GM19452 (cell line): ENCODE measurements around the gene SLC29A3.

ENCODE experiments used
- ATAC-seq: cut with Tn5 transposase; IDR thresholded peaks from one replicate; pipeline ENCODE4 v1.9.1; 2021; ENCODE audit not compliant: unreplicated experiment

SLC29A3 gene

GRCh38 chr10:71390461-71390835, 71.4 kb downstream of the SLC29A3 start:
- no peak for ATAC-seq

DNA sequence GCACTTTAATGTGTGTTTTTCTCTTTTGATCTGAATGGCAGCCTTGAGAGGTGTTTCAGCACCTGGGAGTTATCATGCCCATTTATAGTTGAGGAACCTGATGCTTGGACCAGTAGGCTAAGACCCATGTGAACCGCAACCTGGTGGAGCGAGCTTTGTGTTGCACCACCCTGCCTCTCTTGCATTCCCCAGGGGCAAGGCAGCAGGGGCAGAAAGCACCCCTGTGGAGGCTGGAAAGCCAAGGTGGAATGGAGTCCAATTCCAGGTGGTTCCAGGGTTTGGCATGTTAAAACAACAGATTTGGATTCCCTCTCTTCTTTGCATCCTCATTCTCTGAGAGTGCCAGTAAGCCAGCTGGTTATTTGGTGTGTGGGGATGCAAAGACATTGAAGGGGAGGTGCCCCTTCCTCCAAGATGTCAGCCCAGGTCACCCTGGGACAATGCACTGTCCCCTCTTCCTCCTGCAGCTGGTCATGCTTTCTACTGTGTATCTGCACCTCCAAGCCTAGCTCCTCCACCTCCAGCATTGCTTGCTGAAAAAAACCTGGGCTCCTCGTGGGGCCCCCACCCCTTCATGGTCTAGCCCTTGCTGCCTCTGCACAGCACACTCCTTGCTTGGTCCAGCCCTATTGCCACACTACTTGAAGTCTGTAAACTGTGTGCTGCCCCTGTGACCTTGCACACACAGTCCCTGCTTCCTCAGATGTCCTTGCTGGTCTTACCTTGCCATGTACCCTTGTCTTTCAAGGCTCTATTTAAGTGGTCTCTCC, 72.0 kb downstream of the SLC29A3 start:
- no peak for ATAC-seq

DNA sequence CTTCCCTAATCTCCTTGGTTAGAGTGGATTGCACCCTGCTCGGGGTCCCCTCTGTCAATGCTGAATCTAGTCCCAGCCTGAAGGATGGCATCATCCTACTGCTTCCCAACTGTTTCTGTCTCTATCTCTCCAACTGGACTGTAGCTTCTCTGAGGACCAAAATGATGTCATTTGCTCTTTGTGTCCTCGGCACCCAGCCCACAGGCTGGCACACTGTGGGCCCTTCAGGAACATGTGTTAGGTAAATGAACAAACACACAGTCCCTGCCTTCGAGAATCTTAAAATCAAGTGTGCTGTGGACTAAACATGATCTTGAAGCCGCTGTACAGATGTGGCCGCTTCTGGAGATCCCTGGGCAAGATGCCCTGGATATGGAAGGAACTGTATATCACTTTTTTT, 72.6 kb downstream of the SLC29A3 start:
- no peak for ATAC-seq

DNA sequence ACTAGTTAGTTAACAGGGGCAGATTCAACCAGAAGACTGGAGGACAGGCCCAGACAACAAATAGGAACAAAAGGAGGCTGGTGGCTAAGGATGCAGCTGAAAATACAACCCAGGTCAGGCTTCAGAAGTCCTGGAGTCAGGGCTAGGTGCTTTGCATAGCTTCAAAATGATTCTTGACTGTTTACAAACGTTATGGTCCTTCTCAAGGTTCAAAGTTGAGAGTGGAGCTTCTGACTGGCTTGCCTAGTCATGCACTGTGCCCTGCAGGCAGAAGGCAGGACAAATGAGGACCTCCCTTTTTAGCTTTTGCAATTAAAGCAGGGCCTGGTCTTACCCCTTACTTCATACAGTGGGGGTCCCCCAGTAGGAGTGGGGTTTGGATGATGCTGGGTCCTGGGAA, 73.2 kb downstream of the SLC29A3 start:
- ATAC-seq: no peak

DNA sequence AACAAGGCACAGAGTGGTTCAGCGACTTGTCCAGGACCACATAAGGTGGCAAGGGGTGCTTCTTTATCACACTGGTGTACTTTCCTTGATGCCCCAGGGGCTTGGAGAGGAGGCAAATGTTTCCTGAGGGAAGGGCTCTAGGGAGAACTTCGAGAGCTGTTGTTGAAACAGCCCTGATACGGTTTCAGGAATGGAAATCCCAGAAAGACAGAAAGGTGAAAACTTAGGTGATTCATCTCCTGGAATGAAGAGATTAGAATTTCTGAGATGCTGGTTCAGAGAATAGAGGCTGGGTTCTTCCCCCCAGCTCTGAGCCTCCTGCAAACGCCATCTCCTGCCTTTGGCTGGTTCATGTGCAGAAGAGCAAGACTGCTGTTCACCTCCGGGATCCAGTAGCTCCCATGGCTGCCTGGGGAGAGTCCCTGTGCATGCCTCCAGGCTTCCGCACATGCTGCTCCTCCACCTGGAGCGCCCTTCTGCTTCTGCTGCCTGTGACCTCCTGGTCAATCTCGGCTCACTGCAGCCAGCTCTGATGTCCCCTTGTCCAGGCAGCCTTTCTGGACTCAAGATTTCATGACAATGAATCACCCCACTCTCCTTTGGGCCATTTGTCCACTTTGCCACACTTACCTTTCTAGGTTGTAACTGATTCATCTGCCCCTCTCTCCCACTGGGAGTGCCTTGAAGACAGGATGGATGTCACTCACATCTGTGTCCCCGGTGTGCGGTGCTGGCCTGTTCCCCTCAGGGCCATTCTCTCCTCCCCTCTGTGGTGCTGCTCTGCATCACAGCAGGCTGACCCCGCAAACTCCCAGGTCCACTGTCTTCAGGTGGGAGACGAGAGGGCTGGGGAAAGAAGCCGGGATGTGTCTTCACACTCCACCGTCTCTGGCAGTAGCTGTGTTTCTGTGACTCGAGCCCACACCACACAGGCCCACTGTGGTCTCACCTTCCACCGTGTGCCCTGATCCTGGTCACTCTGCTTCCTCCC, 74.0 kb downstream of the SLC29A3 start:
- no peak for ATAC-seq

DNA sequence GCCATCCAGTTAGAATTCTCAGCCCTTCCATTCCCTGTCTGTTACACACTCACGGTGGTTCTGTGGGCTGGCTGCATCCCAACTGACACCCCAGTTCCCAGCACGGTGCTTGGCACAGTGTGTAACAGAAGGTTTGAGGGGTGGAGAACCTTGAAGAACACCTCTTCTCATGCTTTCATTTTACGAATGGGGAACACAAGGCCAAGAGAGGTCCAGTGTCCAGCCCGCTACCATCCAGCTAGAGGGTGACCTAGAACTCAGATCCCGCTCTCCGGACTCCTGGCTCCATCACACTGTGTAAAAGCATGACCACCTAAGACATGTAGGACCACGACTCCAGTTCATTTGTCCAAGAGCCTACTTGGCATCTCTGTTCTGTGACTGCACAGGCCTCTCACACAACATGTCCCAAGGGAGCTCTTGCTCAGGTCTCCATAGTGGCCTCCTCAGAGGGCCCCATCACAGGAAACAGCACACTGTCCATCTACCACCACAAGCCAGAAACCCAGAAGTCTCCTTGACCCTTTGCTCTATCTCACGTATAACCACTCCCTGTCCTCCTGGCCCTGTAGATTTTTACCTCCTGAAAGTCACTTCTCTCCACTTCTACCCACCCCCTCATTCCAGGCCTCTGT, 74.9 kb downstream of the SLC29A3 start:
- ATAC-seq: no peak

DNA sequence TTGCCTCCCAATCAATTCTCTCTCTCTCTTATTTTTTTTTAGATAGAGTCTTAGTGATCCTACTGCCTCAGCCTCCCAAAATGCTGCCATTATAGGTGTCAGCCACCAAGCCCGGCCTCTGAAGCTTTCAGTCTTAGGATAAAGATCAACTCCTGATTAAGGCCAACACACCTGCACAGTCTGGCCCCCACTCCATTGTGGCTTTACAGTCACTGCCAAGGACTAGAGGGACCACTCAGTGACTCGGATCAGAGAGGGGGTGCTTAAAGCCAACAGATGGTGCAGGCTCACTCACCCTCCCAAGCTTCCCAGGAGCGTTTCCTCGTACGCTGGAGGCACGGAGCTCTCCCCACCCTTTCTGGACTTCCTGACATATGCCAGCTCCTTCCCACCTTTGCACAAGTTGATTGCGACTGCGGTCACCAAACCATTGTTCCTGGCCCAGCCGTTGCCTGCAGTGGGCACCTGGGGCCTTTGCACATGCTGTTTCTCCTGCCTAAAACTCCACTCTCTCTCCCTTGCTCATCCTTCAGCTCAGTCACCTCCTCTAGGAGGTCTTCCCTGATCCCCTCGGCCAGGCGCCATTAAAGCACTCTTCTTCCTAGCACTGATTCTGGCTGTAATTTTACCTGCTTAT, 76.0 kb downstream of the SLC29A3 start:
- ATAC-seq: no peak

DNA sequence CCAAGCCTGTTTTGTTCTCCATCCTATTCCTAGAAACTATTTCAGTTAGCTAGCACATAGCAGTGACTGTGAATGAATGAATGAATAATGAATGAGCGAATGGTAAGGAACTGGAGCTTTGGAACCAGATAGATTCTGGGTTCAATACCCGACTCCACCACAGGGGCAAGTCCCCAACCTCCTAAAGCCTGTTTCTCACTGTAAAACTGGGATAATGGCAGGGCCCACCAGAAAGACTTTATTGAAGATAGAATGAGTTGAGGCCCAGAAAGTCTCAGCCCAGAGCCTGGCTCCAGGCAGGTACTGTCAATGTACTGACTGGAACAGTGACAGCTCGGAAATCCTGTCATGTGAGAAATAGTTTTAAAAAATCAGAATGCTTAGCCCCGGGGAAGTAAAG, 76.6 kb downstream of the SLC29A3 start:
- no peak for ATAC-seq

DNA sequence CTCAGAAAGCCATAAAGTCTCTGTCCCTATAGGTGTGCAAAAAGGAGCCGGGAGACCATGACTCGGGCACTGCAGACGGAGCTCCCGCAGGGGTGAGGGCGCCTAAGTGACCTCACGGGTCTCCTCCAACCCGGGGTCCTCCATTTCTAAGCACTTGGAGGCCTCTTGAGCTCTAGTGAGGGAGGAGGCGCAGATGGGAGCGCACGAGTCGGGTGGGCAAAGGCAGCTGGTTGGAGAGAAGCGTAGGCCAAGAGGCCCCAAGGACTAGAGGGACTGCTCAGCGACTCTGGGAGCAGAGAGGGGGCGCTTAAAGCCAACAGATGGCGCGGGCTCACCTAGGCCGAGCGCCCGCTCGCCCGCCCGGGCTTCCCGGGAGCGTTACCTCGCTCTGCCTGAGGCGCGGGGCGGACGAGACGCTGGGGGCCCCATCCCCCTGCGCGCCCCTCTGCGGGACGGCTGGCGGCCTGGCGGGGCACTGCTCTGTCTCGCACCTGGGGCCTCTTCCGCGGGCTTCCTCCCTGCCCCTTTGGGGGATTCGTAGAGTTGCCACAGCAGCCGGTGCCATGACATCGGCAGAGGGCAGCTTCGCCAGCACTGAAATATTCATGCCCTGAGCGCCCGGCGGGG, 77.1 kb downstream of the SLC29A3 start:
- no peak for ATAC-seq

GRCh38 chr10:71396711-71397295, 77.7 kb downstream of the SLC29A3 start, which contains the start of gene CDH23:
Gene CDH23, plus strand, starts transcription at chr10:71396920. Its CDS starts 42,912 bp downstream, at chr10:71439832.
- no peak for ATAC-seq

- no peak for ATAC-seq
Measured at GRCh38 chr10:71397296-71398212, 78.5 kb downstream of the SLC29A3 start.

- ATAC-seq: no peak
Measured at GRCh38 chr10:71398976-71399375, 79.9 kb downstream of the SLC29A3 start.

GRCh38 chr10:71399946-71400345, 80.9 kb downstream of the SLC29A3 start:
- ATAC-seq: no peak

DNA sequence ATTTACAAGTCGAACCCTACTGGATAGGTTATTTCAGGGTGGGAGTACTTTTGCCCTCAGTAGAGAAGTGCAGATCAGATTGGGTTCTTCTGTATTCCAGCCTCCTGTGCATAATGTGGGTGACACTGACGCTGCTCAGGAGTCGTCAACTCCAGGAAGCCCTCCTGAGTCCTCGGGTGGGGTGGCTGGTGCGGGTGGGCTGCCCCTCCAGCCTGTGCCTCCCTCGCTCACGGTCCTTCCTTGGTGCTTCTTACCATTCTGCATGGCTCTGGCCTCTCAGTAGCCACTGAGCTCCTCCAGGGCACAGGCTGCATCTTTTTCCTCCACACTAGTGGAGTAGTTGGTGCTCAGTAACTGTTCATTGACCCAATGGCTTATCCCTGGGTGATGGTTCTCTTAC, 82.0 kb downstream of the SLC29A3 start:
- no peak for ATAC-seq

GRCh38 chr10:71402005-71402404, 82.9 kb downstream of the SLC29A3 start:
- no peak for ATAC-seq

DNA sequence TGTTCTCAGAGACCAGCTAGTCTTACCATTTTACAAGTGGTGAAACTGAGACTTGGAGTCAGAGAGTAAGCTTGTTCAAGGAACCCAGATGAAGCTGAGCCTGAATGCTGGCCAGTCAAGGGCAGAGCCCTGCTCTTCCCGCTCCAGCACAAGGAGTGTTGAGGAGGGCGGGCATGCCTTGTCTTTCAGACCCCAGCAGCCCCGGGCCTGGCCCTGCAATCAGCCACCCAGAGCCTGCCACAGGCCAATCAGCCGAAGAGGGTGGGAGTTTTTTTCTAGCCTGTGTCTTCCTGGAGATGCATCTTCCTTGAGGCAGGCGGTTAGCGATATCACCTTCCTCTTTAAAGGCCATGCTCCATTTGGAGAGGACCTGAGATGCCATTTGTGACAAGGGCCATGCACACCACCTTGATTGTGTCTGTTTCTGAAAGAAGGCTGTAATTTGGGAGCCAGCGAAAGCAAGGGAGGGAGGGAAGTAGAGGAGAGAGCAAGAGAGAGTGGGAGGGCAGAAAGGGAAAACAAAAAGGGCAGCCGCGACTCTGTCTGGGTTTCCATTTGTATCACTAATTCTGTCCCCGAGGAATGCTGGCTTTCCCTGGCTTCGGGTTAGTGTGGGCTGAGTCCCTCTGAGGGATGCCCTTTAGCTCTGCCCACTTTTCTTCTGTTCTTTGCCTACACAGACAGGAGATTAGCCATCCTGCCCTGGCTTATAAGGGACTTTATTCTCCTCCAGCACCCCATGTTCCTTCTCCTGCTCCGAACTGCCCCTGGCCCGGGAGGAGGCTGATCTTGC, 85.6 kb downstream of the SLC29A3 start:
- no peak for ATAC-seq

GRCh38 chr10:71406878-71407277, 87.8 kb downstream of the SLC29A3 start:
- ATAC-seq: no peak
